SK-N-SH treated with all-trans-retinoic acid at 6 μM for 48 hours (cell line): ENCODE measurements around the gene GOLGA8S.
"Not testable (repeated sequence)": the region's sequence is repeated elsewhere in the genome, so short reads cannot be mapped to it uniquely, and the experiment has no call there.

ENCODE experiments used
- ARNTL ChIP-seq: fragments of 450-650 bp; formaldehyde crosslinking; IDR thresholded peaks from 2 replicates; pipeline ENCODE4 v1.5.0; 2020; ENCODE audit warnings: low read depth, mild to moderate bottlenecking, moderate library complexity, borderline replicate concordance
- OSR1 ChIP-seq: fragments of 250-450 bp; sonication (Bioruptor Pico); IDR thresholded peaks from 2 replicates; pipeline ENCODE4 v1.8.0; 2022; ENCODE audit warnings: moderate library complexity, mild to moderate bottlenecking, inconsistent platforms
- RARB ChIP-seq: fragments of 250-450 bp; sonication (Bioruptor Pico); IDR thresholded peaks from 2 replicates; pipeline ENCODE4 v1.8.0; 2021; ENCODE audit warnings: mild to moderate bottlenecking, moderate library complexity
- TCF4 ChIP-seq: fragments of 250-450 bp; sonication (Bioruptor Pico); IDR thresholded peaks from 2 replicates; pipeline ENCODE4 v1.8.0; 2021; ENCODE audit warnings: mild to moderate bottlenecking, moderate library complexity, borderline replicate concordance
- TOX ChIP-seq: fragments of 250-450 bp; sonication (Bioruptor Pico); IDR thresholded peaks from 2 replicates; pipeline ENCODE4 v1.8.0; 2021; ENCODE audit warnings: mild to moderate bottlenecking, moderate library complexity, borderline replicate concordance
- ZFP3 ChIP-seq: fragments of 250-450 bp; sonication (Bioruptor Pico); IDR thresholded peaks from 2 replicates; pipeline ENCODE4 v1.5.0; 2020; ENCODE audit warnings: mild to moderate bottlenecking, moderate library complexity
- ZNF565 ChIP-seq: fragments of 450-650 bp; formaldehyde crosslinking; conservative IDR thresholded peaks from 2 replicates; pipeline ENCODE4 v1.5.0; 2020; ENCODE audit warnings: low read depth, mild to moderate bottlenecking, moderate library complexity
- ZNF8 ChIP-seq: fragments of 450-650 bp; formaldehyde crosslinking; IDR thresholded peaks from 2 replicates; pipeline ENCODE4 v1.5.0; 2020; ENCODE audit warnings: mild to moderate bottlenecking, moderate library complexity
- TF ChIP-seq, protein P1 (sequence below): fragments of 250-450 bp; sonication (Bioruptor Pico); IDR thresholded peaks from 2 replicates; pipeline ENCODE4 v1.5.0; 2020; ENCODE audit warnings: mild to moderate bottlenecking, moderate library complexity
- TF ChIP-seq, protein P2 (sequence below): fragments of 250-450 bp; sonication (Bioruptor Pico); IDR thresholded peaks from 2 replicates; pipeline ENCODE4 v1.8.0; 2020; ENCODE audit warnings: mild to moderate bottlenecking, moderate library complexity, borderline replicate concordance
- TF ChIP-seq, protein P3 (sequence below): fragments of 250-450 bp; sonication (Bioruptor Pico); IDR thresholded peaks from 2 replicates; pipeline ENCODE4 v1.5.1; 2020; ENCODE audit warnings: low read depth, mild to moderate bottlenecking, moderate library complexity
- TF ChIP-seq, protein P4 (sequence below): fragments of 250-450 bp; sonication (Bioruptor Pico); IDR thresholded peaks from 2 replicates; pipeline ENCODE4 v1.8.0; 2021; ENCODE audit warnings: low read depth, mild to moderate bottlenecking, moderate library complexity, borderline replicate concordance
- TF ChIP-seq, protein P5 (sequence below): fragments of 250-450 bp; sonication (Bioruptor Pico); IDR thresholded peaks from 2 replicates; pipeline ENCODE4 v1.5.1; 2021; ENCODE audit warnings: mild to moderate bottlenecking, moderate library complexity

DNA sequence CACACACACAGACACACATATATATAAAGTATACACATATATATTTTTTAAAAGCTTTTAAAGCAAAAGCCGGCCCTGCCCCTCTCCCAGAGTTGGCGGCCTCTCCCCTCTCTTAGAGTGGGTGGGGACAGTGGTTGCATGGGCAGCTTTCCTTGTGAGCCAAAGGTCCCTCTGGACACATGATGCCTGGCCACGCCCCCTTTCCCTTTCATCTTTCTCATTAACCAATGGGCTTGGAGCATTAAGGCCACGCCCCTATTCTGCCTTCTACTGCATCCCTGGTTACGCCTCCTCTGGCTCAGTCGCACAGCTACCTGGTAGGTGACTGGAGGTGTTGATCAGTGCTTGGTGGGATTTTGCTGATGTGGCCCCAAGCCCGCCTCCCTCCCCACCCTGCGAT lies at the start of gene GOLGA8S:
- TF ChIP-seq, protein P1, sequence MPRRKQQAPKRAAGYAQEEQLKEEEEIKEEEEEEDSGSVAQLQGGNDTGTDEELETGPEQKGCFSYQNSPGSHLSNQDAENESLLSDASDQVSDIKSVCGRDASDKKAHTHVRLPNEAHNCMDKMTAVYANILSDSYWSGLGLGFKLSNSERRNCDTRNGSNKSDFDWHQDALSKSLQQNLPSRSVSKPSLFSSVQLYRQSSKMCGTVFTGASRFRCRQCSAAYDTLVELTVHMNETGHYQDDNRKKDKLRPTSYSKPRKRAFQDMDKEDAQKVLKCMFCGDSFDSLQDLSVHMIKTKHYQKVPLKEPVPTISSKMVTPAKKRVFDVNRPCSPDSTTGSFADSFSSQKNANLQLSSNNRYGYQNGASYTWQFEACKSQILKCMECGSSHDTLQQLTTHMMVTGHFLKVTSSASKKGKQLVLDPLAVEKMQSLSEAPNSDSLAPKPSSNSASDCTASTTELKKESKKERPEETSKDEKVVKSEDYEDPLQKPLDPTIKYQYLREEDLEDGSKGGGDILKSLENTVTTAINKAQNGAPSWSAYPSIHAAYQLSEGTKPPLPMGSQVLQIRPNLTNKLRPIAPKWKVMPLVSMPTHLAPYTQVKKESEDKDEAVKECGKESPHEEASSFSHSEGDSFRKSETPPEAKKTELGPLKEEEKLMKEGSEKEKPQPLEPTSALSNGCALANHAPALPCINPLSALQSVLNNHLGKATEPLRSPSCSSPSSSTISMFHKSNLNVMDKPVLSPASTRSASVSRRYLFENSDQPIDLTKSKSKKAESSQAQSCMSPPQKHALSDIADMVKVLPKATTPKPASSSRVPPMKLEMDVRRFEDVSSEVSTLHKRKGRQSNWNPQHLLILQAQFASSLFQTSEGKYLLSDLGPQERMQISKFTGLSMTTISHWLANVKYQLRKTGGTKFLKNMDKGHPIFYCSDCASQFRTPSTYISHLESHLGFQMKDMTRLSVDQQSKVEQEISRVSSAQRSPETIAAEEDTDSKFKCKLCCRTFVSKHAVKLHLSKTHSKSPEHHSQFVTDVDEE (CRISPR knock-in tag) = not testable (repeated sequence)
- not testable (repeated sequence) for TF ChIP-seq ARNTL (CRISPR knock-in tag); ZFP3; ZNF8 (CRISPR knock-in tag); TOX (CRISPR knock-in tag); RARB (CRISPR knock-in tag); TCF4 (CRISPR knock-in tag); ZNF565 (CRISPR knock-in tag); OSR1
- TF ChIP-seq, protein P2, sequence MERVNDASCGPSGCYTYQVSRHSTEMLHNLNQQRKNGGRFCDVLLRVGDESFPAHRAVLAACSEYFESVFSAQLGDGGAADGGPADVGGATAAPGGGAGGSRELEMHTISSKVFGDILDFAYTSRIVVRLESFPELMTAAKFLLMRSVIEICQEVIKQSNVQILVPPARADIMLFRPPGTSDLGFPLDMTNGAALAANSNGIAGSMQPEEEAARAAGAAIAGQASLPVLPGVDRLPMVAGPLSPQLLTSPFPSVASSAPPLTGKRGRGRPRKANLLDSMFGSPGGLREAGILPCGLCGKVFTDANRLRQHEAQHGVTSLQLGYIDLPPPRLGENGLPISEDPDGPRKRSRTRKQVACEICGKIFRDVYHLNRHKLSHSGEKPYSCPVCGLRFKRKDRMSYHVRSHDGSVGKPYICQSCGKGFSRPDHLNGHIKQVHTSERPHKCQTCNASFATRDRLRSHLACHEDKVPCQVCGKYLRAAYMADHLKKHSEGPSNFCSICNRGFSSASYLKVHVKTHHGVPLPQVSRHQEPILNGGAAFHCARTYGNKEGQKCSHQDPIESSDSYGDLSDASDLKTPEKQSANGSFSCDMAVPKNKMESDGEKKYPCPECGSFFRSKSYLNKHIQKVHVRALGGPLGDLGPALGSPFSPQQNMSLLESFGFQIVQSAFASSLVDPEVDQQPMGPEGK = not testable (repeated sequence)
- TF ChIP-seq, protein P3, sequence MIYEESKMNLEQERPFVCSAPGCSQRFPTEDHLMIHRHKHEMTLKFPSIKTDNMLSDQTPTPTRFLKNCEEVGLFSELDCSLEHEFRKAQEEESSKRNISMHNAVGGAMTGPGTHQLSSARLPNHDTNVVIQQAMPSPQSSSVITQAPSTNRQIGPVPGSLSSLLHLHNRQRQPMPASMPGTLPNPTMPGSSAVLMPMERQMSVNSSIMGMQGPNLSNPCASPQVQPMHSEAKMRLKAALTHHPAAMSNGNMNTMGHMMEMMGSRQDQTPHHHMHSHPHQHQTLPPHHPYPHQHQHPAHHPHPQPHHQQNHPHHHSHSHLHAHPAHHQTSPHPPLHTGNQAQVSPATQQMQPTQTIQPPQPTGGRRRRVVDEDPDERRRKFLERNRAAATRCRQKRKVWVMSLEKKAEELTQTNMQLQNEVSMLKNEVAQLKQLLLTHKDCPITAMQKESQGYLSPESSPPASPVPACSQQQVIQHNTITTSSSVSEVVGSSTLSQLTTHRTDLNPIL (CRISPR knock-in tag) = not testable (repeated sequence)
- TF ChIP-seq, protein P4, sequence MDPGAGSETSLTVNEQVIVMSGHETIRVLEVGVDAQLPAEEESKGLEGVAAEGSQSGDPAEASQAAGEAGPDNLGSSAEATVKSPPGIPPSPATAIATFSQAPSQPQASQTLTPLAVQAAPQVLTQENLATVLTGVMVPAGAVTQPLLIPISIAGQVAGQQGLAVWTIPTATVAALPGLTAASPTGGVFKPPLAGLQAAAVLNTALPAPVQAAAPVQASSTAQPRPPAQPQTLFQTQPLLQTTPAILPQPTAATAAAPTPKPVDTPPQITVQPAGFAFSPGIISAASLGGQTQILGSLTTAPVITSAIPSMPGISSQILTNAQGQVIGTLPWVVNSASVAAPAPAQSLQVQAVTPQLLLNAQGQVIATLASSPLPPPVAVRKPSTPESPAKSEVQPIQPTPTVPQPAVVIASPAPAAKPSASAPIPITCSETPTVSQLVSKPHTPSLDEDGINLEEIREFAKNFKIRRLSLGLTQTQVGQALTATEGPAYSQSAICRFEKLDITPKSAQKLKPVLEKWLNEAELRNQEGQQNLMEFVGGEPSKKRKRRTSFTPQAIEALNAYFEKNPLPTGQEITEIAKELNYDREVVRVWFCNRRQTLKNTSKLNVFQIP = not testable (repeated sequence)
- TF ChIP-seq, protein P5, sequence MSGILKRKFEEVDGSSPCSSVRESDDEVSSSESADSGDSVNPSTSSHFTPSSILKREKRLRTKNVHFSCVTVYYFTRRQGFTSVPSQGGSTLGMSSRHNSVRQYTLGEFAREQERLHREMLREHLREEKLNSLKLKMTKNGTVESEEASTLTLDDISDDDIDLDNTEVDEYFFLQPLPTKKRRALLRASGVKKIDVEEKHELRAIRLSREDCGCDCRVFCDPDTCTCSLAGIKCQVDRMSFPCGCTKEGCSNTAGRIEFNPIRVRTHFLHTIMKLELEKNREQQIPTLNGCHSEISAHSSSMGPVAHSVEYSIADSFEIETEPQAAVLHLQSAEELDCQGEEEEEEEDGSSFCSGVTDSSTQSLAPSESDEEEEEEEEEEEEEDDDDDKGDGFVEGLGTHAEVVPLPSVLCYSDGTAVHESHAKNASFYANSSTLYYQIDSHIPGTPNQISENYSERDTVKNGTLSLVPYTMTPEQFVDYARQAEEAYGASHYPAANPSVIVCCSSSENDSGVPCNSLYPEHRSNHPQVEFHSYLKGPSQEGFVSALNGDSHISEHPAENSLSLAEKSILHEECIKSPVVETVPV = not testable (repeated sequence)
